Cardiac fibroblast (primary cell): ENCODE measurements around the gene NPTX2.

Experiments
- DNase-seq, 2 donors: peaks; one replicate each; pipeline versions ENCODE4 v3.0.0 to v3.0.0-alpha.2; 2010; ENCODE audit warnings: low read depth in 2 of 2
- H3K4me3 ChIP-seq, 2 donors: replicated peaks in 1 of 2; 1 replicate in 1 of 2; 2 replicates in 1 of 2; pipeline ENCODE4 v1.5.1; 2011; ENCODE audit warnings: low read depth in 2 of 2, low read length in 2 of 2, mild to moderate bottlenecking in 2 of 2, moderate library complexity in 1 of 2
- TF ChIP-seq, protein P1 (sequence below): IDR thresholded peaks from one replicate; pipeline ENCODE4 v1.5.1; 2011; ENCODE audit warnings: low read depth, mild to moderate bottlenecking, low read length, inconsistent platforms

Gene NPTX2

GRCh38 chr7:98638853-98639252 is 21.8 kb downstream of the NPTX2 start:
- no peak overlapping the region for H3K4me3 ChIP-seq
- TF ChIP-seq, protein P1, sequence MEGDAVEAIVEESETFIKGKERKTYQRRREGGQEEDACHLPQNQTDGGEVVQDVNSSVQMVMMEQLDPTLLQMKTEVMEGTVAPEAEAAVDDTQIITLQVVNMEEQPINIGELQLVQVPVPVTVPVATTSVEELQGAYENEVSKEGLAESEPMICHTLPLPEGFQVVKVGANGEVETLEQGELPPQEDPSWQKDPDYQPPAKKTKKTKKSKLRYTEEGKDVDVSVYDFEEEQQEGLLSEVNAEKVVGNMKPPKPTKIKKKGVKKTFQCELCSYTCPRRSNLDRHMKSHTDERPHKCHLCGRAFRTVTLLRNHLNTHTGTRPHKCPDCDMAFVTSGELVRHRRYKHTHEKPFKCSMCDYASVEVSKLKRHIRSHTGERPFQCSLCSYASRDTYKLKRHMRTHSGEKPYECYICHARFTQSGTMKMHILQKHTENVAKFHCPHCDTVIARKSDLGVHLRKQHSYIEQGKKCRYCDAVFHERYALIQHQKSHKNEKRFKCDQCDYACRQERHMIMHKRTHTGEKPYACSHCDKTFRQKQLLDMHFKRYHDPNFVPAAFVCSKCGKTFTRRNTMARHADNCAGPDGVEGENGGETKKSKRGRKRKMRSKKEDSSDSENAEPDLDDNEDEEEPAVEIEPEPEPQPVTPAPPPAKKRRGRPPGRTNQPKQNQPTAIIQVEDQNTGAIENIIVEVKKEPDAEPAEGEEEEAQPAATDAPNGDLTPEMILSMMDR, result no peak
- DNase-seq, result no peak

GRCh38 chr7:98640375-98640774 is 23.3 kb downstream of the NPTX2 start:
- no peak overlapping the region for H3K4me3 ChIP-seq
- TF ChIP-seq, protein P1, result no peak
- no peak for DNase-seq

DNA sequence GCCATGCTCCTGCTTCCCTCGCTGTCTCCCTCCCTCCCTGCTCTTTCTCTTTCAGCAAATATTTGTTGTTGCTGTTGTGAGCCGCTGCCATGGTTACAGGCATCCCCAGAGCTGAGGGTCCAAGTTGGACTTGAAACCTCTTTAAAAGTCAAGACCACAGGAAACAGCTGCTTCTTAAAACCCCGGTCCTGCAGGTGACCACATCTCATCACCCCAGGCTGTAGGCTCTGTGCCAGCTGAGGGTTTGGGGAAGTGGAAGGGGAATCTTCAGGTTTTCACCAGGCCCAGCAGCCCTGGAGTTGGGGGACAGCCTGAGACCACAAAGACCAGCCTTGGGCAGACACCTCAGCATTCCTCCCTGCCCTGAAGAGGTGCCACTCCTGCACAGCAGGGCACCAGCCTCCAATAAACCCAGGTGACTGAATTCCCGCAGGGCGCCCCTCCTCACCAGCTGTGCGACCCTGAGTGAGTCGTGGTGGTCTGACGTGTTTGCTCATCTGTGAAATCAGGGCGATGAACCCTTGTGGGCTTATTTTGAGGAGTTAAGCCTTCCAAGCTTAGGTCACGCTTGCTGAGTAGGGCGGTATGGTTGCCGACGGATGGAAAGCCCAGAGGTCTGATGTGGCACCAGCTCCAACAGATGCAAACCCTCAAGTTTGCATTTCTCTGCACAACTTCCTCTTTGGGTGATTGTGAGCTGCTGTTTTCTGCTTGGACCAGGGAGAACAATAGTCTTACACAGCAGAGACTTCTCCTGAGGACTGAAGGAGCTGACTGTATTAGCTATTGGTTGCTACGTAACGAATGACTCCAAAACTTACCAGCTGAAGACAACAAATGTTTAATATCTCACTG is 24.8 kb downstream of the NPTX2 start:
- peak in 1 of 2 donors; percentile 43 for DNase-seq
- no peak overlapping the region for H3K4me3 ChIP-seq

DNA sequence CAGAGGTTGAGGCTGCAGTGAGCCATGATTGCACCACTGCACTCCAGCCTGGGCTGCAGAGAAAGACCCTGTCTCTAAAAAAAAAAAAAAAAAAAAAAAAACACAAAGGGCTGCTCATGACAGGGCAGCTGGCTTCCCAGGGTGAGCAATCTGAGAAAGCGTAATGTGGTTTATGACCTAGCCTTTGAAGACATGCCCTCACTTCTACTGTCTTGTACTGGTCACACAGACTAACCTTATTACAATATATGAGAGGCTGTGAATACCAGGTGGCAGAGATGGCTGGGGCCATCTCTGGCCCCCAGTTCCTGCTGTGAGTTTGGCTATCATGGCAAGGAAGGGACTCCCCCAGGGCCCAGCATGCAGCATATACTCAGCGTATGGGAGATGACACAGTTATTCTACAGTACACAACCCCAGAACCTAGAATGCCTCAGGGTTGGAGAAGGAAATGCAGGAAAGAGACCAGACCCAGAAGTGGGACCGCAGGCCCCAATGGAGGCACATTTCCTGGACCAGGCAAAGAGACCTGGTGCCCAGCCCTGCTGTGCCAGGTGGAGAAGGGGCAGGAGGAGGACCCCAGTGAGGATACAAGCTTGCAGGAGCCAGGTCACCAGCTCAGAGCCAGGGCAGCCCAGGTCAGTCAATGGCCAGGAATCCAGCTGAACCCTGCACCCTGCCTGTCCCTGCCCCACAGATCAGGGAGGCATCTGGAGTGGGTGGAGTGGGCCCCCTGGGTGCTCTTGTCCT is 26.3 kb downstream of the NPTX2 start:
- DNase-seq, result no peak
- H3K4me3 ChIP-seq, result no peak overlapping the region
- TF ChIP-seq, protein P1, result no peak

More for the DNA sequence above, 24.8 kb downstream of the NPTX2 start:
- TF ChIP-seq, protein P1, result no peak

DNA sequence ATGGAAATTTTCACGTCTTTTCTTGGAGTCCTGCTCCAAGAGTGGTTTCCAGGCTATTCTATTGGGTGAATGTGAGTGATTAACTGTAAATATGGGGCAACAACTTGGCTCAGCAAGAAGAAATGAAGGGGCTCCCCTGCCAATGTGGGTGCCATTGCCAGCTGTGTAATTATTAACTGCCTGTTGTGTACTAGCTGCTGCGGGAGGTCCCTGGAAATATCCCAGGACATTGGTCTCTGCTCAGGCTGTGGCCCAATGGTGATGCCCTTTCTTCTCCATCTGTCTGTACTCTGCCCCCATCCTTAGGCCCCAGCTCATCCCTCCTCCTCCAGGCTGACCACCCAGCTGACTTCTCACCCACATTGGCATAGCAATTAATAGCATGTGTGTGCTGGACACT is 29.4 kb downstream of the NPTX2 start:
- no peak overlapping the region for H3K4me3 ChIP-seq
- TF ChIP-seq, protein P1, result no peak
- DNase-seq, result no peak

DNA sequence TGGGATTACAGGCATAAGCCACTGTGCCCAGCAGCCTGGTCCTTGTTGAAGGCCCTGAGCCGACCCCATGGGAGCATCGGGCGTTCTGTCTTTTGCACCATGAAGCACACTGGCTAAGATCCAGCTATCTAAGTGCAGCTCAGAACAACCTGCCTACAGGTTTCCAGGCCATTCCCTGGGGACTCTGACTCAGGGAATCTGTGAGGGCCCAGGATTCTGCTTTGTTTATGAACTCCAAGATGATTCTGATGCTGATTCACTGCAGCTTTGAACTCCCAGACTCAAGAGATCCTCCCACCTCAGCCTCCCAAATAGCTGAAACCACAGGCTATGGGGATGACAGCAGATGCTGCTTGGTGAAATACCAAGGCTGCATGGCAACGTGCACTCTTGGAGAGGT is 30.2 kb downstream of the NPTX2 start:
- TF ChIP-seq, protein P1, result no peak
- no peak overlapping the region for H3K4me3 ChIP-seq
- no peak for DNase-seq
